ENCODE measurements around the gene HOXA4. TPM values are rescaled to one million over a fixed set of nuclear protein-coding genes. Genes with fewer than 3 reads are reported as not detected.
A peak's percentile ranks its signal among the peaks of the same experiment; 100 is the strongest.

HOXA4 gene
- total RNA-seq, 1 experiment from 2014 or later: 2.0 TPM

DNA sequence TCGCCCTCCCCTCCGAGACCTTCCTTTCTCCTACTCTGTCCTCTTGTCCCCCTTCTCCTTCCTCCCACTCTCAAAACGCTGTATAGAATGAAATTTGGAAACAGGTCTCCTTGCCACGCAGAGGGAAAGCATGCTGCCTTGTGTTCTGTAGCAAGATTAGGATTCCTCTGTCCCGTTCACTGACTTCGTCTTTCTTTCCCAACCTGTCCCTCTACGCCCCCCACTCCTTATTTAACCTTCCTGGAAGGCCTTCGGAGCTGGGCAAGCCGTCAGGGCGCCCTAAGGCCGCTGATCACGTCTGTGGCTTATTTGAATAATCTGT lies 33.4 kb upstream of the HOXA4 start:
- RAD21 ChIA-PET (ENCODE audit: low non-redundant PET in 1 of 2, low total read pairs in 2 of 2, uncharacterized antibody in 2 of 2, unreplicated experiment in 2 of 2): no interaction called here
- H3K4me2 ChIP-seq (ENCODE audit: low read length): peak overlapping the region; percentile 97
- H3K27ac ChIP-seq (ENCODE audit: low read depth, low read length): peak overlapping the region; percentile 91

More for the DNA sequence above, 33.4 kb upstream of the HOXA4 start:
- intact Hi-C loops (cut with micrococcal nuclease): loop anchor here (5.0 to 10.0 kb wide), 4 partner anchors 882 to 1597 kb away; partner anchors contain the start of genes CBX3 and HNRNPA2B1
- DNase-seq (ENCODE audit: low read depth, low spot score) (no peak), ATAC-seq (no peak)
- Histone ChIP-seq H3K27me3 (ENCODE audit: insufficient read depth, low read length) (no peaks in the 10 kb centered on the region), H4K20me1 (ENCODE audit: insufficient read depth) (no peaks in the 10 kb centered on the region), H3K4me1 (ENCODE audit: control insufficient read depth in 1 of 2, insufficient read depth in 2 of 2, low read length in 2 of 2) (peaks cover 22 to 76% of the 10 kb centered on the region in 2 experiments), H3K9me3 (ENCODE audit: control insufficient read depth in 1 of 2, insufficient read depth in 1 of 2, low read depth in 1 of 2, low read length in 2 of 2) (no peaks in the 10 kb centered on the region), H3K36me3 (ENCODE audit: control insufficient read depth in 1 of 2, insufficient read depth in 2 of 2, low read length in 2 of 2) (peaks cover 0 to 4% of the 10 kb centered on the region in 2 experiments; a peak in 1 of 4 replicates), H3K4me3 (replicated peaks in 1 of 2; ENCODE audit: low read depth in 1 of 2, low read length in 2 of 2) (peak overlapping the region; percentile 77 to 84), H2AFZ (ENCODE audit: low read depth, low read length, poor library complexity, severe bottlenecking) (no peak overlapping the region), H3K9me2 (ENCODE audit: insufficient read depth) (no peaks in the 10 kb centered on the region), H3K9ac (ENCODE audit: low read length) (peak overlapping the region; percentile 89), H3K79me2 (ENCODE audit: insufficient read depth, low read length) (peaks cover 73% of the 10 kb centered on the region)
- TF ChIP-seq, protein P1, sequence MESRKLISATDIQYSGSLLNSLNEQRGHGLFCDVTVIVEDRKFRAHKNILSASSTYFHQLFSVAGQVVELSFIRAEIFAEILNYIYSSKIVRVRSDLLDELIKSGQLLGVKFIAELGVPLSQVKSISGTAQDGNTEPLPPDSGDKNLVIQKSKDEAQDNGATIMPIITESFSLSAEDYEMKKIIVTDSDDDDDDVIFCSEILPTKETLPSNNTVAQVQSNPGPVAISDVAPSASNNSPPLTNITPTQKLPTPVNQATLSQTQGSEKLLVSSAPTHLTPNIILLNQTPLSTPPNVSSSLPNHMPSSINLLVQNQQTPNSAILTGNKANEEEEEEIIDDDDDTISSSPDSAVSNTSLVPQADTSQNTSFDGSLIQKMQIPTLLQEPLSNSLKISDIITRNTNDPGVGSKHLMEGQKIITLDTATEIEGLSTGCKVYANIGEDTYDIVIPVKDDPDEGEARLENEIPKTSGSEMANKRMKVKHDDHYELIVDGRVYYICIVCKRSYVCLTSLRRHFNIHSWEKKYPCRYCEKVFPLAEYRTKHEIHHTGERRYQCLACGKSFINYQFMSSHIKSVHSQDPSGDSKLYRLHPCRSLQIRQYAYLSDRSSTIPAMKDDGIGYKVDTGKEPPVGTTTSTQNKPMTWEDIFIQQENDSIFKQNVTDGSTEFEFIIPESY (IDR thresholded peaks at IDR 0.05; ENCODE audit: extremely low read depth, insufficient replicate concordance, low read length): no peak
- no peak for TF ChIP-seq RAD21 (IDR thresholded peaks at IDR 0.05; ENCODE audit: low read depth)
- TF ChIP-seq CEBPB (IDR thresholded peaks at IDR 0.05; ENCODE audit: low read depth): no peak
- TF ChIP-seq EZH2 (IDR thresholded peaks at IDR 0.05): no peak
- no peak for TF ChIP-seq ELF1 (IDR thresholded peaks at IDR 0.05; ENCODE audit: borderline replicate concordance, low read depth)
- TF ChIP-seq JUND (IDR thresholded peaks at IDR 0.05): no peak
- no peak for TF ChIP-seq SIN3A (IDR thresholded peaks at IDR 0.05; ENCODE audit: low read depth)
- TF ChIP-seq, protein P2, sequence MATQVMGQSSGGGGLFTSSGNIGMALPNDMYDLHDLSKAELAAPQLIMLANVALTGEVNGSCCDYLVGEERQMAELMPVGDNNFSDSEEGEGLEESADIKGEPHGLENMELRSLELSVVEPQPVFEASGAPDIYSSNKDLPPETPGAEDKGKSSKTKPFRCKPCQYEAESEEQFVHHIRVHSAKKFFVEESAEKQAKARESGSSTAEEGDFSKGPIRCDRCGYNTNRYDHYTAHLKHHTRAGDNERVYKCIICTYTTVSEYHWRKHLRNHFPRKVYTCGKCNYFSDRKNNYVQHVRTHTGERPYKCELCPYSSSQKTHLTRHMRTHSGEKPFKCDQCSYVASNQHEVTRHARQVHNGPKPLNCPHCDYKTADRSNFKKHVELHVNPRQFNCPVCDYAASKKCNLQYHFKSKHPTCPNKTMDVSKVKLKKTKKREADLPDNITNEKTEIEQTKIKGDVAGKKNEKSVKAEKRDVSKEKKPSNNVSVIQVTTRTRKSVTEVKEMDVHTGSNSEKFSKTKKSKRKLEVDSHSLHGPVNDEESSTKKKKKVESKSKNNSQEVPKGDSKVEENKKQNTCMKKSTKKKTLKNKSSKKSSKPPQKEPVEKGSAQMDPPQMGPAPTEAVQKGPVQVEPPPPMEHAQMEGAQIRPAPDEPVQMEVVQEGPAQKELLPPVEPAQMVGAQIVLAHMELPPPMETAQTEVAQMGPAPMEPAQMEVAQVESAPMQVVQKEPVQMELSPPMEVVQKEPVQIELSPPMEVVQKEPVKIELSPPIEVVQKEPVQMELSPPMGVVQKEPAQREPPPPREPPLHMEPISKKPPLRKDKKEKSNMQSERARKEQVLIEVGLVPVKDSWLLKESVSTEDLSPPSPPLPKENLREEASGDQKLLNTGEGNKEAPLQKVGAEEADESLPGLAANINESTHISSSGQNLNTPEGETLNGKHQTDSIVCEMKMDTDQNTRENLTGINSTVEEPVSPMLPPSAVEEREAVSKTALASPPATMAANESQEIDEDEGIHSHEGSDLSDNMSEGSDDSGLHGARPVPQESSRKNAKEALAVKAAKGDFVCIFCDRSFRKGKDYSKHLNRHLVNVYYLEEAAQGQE (IDR thresholded peaks at IDR 0.05; ENCODE audit: low read depth): no peak
- TF ChIP-seq EGR1 (IDR thresholded peaks at IDR 0.05; ENCODE audit: low read depth): no peak
- no peak for TF ChIP-seq POLR2A (IDR thresholded peaks at IDR 0.05; ENCODE audit: borderline replicate concordance, extremely low read depth, insufficient read depth, insufficient read length)
- TF ChIP-seq, protein P3, sequence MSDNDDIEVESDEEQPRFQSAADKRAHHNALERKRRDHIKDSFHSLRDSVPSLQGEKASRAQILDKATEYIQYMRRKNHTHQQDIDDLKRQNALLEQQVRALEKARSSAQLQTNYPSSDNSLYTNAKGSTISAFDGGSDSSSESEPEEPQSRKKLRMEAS (IDR thresholded peaks at IDR 0.05): no peak
- no peak for TF ChIP-seq SRF (IDR thresholded peaks at IDR 0.05; ENCODE audit: low read depth)
- no peak for TF ChIP-seq ZFX (IDR thresholded peaks at IDR 0.05)
- TF ChIP-seq FOSL1 (IDR thresholded peaks at IDR 0.05; ENCODE audit: low read depth): no peak
- no peak for TF ChIP-seq TCF7L2 (IDR thresholded peaks at IDR 0.05; ENCODE audit: borderline replicate concordance, extremely low read depth, insufficient read depth, insufficient read length)
- no peak for TF ChIP-seq SP1 (IDR thresholded peaks at IDR 0.05; ENCODE audit: low read depth)
- no peak for TF ChIP-seq ZNF274 (IDR thresholded peaks at IDR 0.05; ENCODE audit: low read depth, low read length)
- no peak for TF ChIP-seq EZH2phosphoT487 (IDR thresholded peaks at IDR 0.05; ENCODE audit: borderline replicate concordance)
- CTCF ChIA-PET: interaction anchor here (1.4 kb wide), 1 partner anchor 13 kb away, joined by 4 read pairs; no protein-coding TSS in a partner anchor
- BruUV-seq (replicated peaks): no TSS peak
- POLR2A ChIA-PET: interaction anchor here (1.4 kb wide), 1 partner anchor 14 kb away, joined by 4 read pairs; no protein-coding TSS in a partner anchor
